Mammary epithelial cell (primary cell): ENCODE data around the gene RSU1.

Experiments used
- EZH2 ChIP-seq: IDR thresholded peaks from 2 replicates; pipeline ENCODE4 v1.6.1; 2012; ENCODE audit warnings: low read length, inconsistent platforms, borderline replicate concordance
- TF ChIP-seq, protein P1 (sequence below), 2 donors: IDR thresholded peaks in 1 of 2; conservative IDR thresholded peaks in 1 of 2; 2 replicates each; pipeline ENCODE4 v1.5.1; 2011 to 2012; ENCODE audit warnings: inconsistent platforms in 2 of 2, low read length in 2 of 2, mild to moderate bottlenecking in 2 of 2, control low read depth in 1 of 2, low read depth in 1 of 2; ENCODE audit not compliant: insufficient read depth in 1 of 2; ENCODE audit errors: extremely low read depth in 1 of 2

- TF ChIP-seq, protein P1, sequence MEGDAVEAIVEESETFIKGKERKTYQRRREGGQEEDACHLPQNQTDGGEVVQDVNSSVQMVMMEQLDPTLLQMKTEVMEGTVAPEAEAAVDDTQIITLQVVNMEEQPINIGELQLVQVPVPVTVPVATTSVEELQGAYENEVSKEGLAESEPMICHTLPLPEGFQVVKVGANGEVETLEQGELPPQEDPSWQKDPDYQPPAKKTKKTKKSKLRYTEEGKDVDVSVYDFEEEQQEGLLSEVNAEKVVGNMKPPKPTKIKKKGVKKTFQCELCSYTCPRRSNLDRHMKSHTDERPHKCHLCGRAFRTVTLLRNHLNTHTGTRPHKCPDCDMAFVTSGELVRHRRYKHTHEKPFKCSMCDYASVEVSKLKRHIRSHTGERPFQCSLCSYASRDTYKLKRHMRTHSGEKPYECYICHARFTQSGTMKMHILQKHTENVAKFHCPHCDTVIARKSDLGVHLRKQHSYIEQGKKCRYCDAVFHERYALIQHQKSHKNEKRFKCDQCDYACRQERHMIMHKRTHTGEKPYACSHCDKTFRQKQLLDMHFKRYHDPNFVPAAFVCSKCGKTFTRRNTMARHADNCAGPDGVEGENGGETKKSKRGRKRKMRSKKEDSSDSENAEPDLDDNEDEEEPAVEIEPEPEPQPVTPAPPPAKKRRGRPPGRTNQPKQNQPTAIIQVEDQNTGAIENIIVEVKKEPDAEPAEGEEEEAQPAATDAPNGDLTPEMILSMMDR (conservative IDR thresholded peaks at IDR 0.05 in 1 of 2, IDR thresholded peaks at IDR 0.05 in 1 of 2; ENCODE audit: extremely low read depth in 1 of 2, insufficient read depth in 1 of 2, low read depth in 1 of 2, low read length in 2 of 2) = no peak
- TF ChIP-seq EZH2 = no peak
These were observed 3.2 kb upstream of the RSU1 start for GRCh38 chr10:16820421-16820820.
